IgD-negative memory B cell (primary cell): ENCODE results near the gene FBXO4. TPM values are rescaled to one million over a fixed set of nuclear protein-coding genes. Genes with fewer than 3 reads are reported as not detected.
A peak's percentile ranks its signal among the peaks of the same experiment; 100 is the strongest.

Experiments
- H3K27ac Mint-ChIP-seq, 3 donors: one replicate each; pipeline ENCODE4 v1.8.0; 2020 to 2022; ENCODE audit warnings: mild to moderate bottlenecking in 3 of 3, mixed read lengths in 3 of 3, moderate library complexity in 1 of 3
- H3K27me3 Mint-ChIP-seq: one replicate; pipeline ENCODE4 v1.8.0; 2021; ENCODE audit warnings: mixed read lengths
- H3K36me3 Mint-ChIP-seq: one replicate; pipeline ENCODE4 v1.8.0; 2020; ENCODE audit warnings: mild to moderate bottlenecking, mixed read lengths
- H3K4me1 Mint-ChIP-seq, 3 donors: one replicate each; pipeline ENCODE4 v1.8.0; 2020 to 2022; ENCODE audit warnings: mixed read lengths in 3 of 3, mild to moderate bottlenecking in 1 of 3
- H3K4me3 Mint-ChIP-seq, 4 donors: one replicate each; pipeline ENCODE4 v1.8.0; 2020 to 2022; ENCODE audit warnings: mild to moderate bottlenecking in 4 of 4, mixed read lengths in 4 of 4, moderate library complexity in 3 of 4
- H3K9me3 Mint-ChIP-seq, 3 donors: one replicate each; pipeline ENCODE4 v1.8.0; 2020 to 2021; ENCODE audit warnings: mixed read lengths in 3 of 3, mild to moderate bottlenecking in 1 of 3
- polyA plus RNA-seq: library from polyadenylated mRNA; unstranded; fragments of 300-500 nt; fragmentation: Illumina TruSeq; gene quantifications from one replicate; pipeline ENCODE4 v1.2.3, GENCODE V29; 2021

Gene FBXO4
- 15.7 TPM for polyA plus RNA-seq

DNA sequence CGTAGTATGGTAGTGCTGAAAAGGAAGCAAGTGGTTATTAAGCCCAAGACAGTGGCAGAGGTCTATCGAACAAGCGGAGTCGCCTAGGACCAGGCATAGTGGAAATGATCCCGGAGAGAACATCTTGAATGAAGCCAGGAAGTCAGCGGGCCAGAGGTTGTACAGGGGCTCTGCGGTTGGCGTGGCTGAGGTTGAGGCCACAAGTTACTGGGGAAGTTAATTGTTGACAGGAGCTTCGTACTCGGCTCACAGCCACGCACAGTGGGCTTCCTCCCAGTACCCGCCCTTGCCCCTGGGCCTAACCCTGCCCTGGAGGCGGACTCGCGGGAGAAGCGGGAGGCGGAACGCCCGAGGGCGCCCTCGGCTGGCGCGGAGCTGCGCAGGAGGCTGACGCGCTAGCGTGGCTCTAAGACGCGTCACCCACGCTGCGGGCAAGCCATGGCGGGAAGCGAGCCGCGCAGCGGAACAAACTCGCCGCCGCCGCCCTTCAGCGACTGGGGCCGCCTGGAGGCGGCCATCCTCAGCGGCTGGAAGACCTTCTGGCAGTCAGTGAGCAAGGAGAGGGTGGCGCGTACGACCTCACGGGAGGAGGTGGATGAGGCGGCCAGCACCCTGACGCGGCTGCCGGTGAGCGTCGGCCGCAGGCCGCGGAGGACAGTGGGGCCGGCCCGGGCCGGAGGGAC lies at the start of gene FBXO4:
FBXO4 (plus strand) TSS at position 410 of the 683 bp plus-strand sequence; CDS start at position 439, 29 bp downstream.
- Mint-ChIP-seq H3K9me3 (no peaks in the 10 kb centered on the region), H3K4me3 (peak within 1 kb of the TSS; percentile 79 to 95 (median 86)), H3K27ac (peak within 1 kb of the TSS; percentile 78 to 96 (median 92)), H3K4me1 (peaks cover 16 to 20% (median 17%) of the 10 kb centered on the region in 3 donors), H3K27me3 (no peaks in the 10 kb centered on the region), H3K36me3 (peaks cover 1% of the 10 kb centered on the region)

DNA sequence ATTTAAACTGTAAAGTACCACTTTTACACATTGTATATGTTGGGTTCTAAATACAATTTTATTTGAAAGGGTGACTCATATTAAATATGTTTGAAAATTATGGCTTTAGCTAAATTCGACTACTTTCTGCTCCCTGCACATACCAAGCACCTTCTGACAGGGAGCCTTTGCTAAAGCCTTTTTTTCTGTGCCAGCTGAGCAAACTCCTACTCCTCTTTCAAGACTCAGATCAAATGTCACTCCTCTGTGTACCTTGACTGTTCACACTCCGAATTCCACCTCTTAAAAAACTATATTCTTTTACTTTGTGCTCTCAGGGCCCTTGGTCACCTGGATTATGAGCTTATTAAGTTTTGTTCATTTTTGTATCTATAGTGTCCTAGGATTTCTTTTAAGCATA lies 48.4 kb upstream of the FBXO4 start:
- H3K27me3 Mint-ChIP-seq = no peaks in the 10 kb centered on the region
- H3K27ac Mint-ChIP-seq = no peak overlapping the region
- H3K4me1 Mint-ChIP-seq = peaks cover 0 to 4% (median 0%) of the 10 kb centered on the region in 3 donors
- H3K4me3 Mint-ChIP-seq = no peak overlapping the region
- H3K36me3 Mint-ChIP-seq = peaks cover 3% of the 10 kb centered on the region
- H3K9me3 Mint-ChIP-seq = no peaks in the 10 kb centered on the region

DNA sequence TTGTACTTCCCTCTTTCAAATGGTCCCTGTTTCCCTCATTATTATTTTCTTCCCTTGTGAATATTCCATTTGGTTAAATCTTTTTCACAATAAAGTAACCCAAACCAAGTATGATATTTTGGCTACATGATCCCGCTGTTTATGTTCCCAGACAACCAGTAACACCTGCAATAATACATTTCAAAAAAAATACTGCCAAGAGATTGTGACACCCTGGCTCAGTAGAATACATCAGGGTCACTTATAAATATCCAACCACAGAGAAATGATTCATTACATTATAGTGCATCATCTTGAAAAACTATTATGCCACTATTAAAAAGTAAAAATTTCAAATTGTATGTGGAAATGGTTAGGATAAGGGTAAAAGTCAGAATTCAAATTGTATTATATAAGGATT lies 47.7 kb upstream of the FBXO4 start:
- H3K4me3 Mint-ChIP-seq = no peak overlapping the region
- H3K36me3 Mint-ChIP-seq = peaks cover 3% of the 10 kb centered on the region
- no peak overlapping the region for H3K27ac Mint-ChIP-seq
- H3K4me1 Mint-ChIP-seq = peaks cover 0 to 4% (median 0%) of the 10 kb centered on the region in 3 donors
- H3K27me3 Mint-ChIP-seq = no peaks in the 10 kb centered on the region
- no peaks in the 10 kb centered on the region for H3K9me3 Mint-ChIP-seq

- Mint-ChIP-seq H3K9me3 (no peaks in the 10 kb centered on the region), H3K4me3 (no peak overlapping the region), H3K27ac (no peak overlapping the region), H3K4me1 (peaks cover 0 to 4% (median 0%) of the 10 kb centered on the region in 3 donors), H3K27me3 (no peaks in the 10 kb centered on the region), H3K36me3 (peaks cover 3% of the 10 kb centered on the region)
Observed at GRCh38 chr5:41878173-41878572, 46.9 kb upstream of the FBXO4 start.

DNA sequence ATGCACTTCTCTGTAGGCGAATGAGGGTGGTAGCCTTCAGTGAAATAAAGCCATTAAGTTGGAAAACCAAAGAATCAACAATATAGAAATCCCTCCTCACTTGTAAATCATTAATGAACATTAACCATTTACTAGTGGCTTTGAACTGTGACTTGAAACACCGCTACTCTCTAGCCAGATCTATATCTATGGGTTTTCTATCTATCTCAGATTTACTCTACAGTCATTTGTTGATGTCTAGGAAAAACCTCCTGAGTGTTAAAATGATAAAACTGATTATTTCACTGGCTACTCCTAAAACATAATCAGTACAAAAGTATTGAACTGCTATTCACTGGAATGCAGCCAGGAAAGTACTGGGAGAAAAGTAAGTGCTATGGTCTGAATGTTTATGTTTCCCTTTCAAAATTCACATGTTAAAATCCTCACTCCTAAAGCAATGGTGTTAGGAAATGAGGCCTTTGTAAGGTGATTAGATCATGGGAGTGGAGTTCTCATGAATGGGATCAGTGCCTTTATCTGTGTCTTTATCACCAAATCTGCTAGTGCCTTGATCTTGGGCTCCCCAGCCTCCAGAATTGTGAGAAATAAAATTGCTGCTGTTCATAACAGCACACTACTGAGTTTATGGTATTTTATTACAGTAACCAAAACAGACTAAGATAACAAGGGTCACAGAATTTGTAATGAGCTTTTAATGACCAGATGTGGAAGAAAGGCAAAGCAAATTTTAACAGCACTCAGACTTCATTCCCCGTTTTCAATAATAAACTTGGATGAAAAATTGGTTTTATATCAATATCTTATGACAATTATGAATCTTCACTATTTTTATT lies 46.2 kb upstream of the FBXO4 start:
- Mint-ChIP-seq H3K4me3 (no peak overlapping the region), H3K4me1 (peaks cover 0 to 3% (median 0%) of the 10 kb centered on the region in 3 donors), H3K27ac (no peak overlapping the region), H3K9me3 (no peaks in the 10 kb centered on the region), H3K27me3 (no peaks in the 10 kb centered on the region), H3K36me3 (peaks cover 3% of the 10 kb centered on the region)

DNA sequence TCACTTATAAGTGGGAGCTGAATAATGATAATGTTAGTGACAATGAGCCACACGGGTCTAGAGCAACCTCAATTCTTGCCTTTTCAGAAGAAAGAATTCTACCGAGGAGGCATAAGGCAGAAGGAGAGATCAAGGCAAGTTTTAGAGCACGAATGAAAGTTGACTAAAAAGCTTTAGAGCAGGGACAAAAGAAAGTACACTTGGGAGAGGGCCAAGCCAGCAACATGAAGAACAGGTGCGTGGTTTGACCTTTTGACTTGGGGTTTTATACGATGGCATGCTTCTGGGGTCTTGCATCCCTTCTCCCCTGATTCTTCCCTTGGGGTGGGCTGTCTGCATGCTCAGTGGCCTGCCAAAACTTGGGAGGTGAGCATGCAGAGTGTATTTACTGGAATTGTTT lies 42.3 kb upstream of the FBXO4 start:
- Mint-ChIP-seq H3K27ac (no peak overlapping the region), H3K36me3 (peaks cover 3% of the 10 kb centered on the region), H3K4me3 (no peak overlapping the region), H3K27me3 (peaks cover 4% of the 10 kb centered on the region), H3K9me3 (no peaks in the 10 kb centered on the region), H3K4me1 (no peaks in the 10 kb centered on the region)

- no peaks in the 10 kb centered on the region for H3K4me1 Mint-ChIP-seq
- no peaks in the 10 kb centered on the region for H3K9me3 Mint-ChIP-seq
- H3K36me3 Mint-ChIP-seq = peaks cover 3% of the 10 kb centered on the region
- peaks cover 8% of the 10 kb centered on the region for H3K27me3 Mint-ChIP-seq
- H3K4me3 Mint-ChIP-seq = no peak overlapping the region
- no peak overlapping the region for H3K27ac Mint-ChIP-seq
Observed at GRCh38 chr5:41883243-41883642, 41.8 kb upstream of the FBXO4 start.

DNA sequence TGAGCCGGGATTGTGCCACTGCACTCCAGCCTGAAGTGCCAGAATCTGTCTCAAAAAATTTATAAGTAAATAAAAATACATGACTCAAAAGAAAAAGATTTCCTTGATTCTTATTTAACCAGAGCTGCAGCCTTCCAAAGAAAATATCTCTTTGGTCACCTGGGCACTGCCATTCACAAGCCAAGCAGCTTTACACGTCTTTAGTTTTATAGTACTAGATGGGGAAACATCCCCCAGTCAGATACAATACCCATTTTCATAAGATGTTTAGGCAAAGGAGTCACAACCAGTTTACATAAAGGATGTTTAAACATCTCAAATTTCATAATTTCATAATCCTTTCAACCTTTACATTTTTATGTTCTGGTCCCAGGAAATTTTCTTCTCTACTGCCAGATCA lies 41.1 kb upstream of the FBXO4 start:
- Mint-ChIP-seq H3K36me3 (peaks cover 3% of the 10 kb centered on the region), H3K27me3 (peaks cover 8% of the 10 kb centered on the region), H3K4me3 (no peak overlapping the region), H3K9me3 (no peaks in the 10 kb centered on the region), H3K27ac (no peak overlapping the region), H3K4me1 (no peaks in the 10 kb centered on the region)

- H3K4me3 Mint-ChIP-seq = no peak overlapping the region
- H3K36me3 Mint-ChIP-seq = peaks cover under 1% of the 10 kb centered on the region
- no peak overlapping the region for H3K27ac Mint-ChIP-seq
- peaks cover 12% of the 10 kb centered on the region for H3K27me3 Mint-ChIP-seq
- H3K9me3 Mint-ChIP-seq = no peaks in the 10 kb centered on the region
- no peaks in the 10 kb centered on the region for H3K4me1 Mint-ChIP-seq
Observed at GRCh38 chr5:41885286-41885685, 39.8 kb upstream of the FBXO4 start.

- Mint-ChIP-seq H3K36me3 (no peaks in the 10 kb centered on the region), H3K27ac (no peak overlapping the region), H3K27me3 (peaks cover 27% of the 10 kb centered on the region), H3K4me1 (peaks cover 0 to 3% (median 2%) of the 10 kb centered on the region in 3 donors), H3K4me3 (no peak overlapping the region), H3K9me3 (no peaks in the 10 kb centered on the region)
Observed at GRCh38 chr5:41891066-41891707, 33.9 kb upstream of the FBXO4 start.

DNA sequence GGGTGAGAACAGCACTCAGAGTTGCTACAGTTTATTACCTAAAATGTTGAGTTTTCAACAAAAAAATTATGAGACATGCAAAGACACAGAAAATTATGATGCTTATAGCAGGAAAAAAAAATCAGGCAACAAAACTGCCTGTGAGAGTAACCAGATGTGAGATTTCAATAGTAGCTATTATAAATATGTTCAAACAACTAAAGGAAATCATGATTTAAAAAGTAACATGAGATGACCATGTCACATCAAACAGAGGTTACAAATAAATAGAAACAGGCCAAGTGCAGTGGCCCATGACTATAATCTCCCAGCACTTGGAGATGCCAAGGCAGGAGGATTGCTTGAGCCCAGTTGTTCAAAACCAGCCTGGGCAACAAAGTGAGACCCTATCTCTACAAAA lies 33.0 kb upstream of the FBXO4 start:
- Mint-ChIP-seq H3K27me3 (peaks cover 27% of the 10 kb centered on the region), H3K4me3 (no peak overlapping the region), H3K36me3 (no peaks in the 10 kb centered on the region), H3K27ac (no peak overlapping the region), H3K9me3 (no peaks in the 10 kb centered on the region), H3K4me1 (peaks cover 0 to 3% (median 2%) of the 10 kb centered on the region in 3 donors)

GRCh38 chr5:41893074-41893851 lies 31.8 kb upstream of the FBXO4 start:
- no peak overlapping the region for H3K27ac Mint-ChIP-seq
- H3K36me3 Mint-ChIP-seq = peaks cover 1% of the 10 kb centered on the region
- peaks cover 24% of the 10 kb centered on the region for H3K27me3 Mint-ChIP-seq

DNA sequence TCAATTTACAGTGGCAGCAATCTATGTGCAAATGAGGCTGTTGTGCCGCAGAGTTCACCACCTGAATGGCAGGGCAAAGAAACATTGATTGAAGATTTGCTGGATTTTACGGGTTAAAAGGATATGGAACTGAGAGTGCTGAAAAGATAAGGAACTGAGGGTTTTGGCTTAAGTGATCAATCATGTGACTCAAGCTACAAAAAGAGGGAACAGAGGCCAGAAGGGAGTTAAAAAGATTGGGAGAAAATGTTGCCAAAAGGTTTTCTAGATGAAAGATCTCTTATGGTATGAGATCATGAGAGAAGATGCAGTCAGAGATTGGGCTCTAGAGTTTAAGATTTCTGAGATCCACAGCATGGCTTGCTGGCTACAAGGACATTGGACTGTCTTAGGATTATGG lies 28.9 kb upstream of the FBXO4 start:
- H3K9me3 Mint-ChIP-seq = no peaks in the 10 kb centered on the region
- H3K27me3 Mint-ChIP-seq = peaks cover 17% of the 10 kb centered on the region
- H3K4me1 Mint-ChIP-seq = peaks cover 0 to 3% (median 2%) of the 10 kb centered on the region in 3 donors
- H3K4me3 Mint-ChIP-seq = no peak overlapping the region
- peaks cover 1% of the 10 kb centered on the region for H3K36me3 Mint-ChIP-seq
- H3K27ac Mint-ChIP-seq = no peak overlapping the region

More at GRCh38 chr5:41893074-41893851, 31.8 kb upstream of the FBXO4 start:
- Mint-ChIP-seq H3K4me3 (no peak overlapping the region), H3K9me3 (no peaks in the 10 kb centered on the region), H3K4me1 (peaks cover 0 to 3% (median 2%) of the 10 kb centered on the region in 3 donors)

DNA sequence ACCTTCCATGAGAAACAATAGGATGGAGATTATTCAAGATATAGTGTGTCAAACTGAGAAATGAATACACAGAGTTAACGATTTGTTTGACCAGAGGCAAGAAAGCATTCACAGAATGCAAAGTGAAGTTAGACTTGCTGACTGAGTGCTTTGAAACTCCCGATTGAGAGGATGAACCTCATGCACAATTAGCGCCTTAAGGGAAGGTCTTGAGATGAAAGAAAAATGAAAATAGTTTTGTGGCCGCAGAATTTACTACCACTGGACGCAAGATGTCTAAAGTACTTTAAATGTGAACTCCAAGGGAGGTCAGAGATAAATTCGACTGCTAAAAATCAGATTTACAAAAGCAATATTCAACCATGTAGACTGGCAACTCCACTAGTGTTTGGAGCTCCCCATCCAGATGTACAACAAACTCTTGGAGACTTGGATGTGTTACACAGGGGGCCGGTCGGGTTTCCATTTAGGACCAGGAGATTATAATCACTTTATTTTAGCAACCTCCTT lies 21.6 kb upstream of the FBXO4 start:
- peak overlapping the region; percentile 95 to 100 (median 96) for H3K4me3 Mint-ChIP-seq
- H3K27me3 Mint-ChIP-seq = no peaks in the 10 kb centered on the region
- no peaks in the 10 kb centered on the region for H3K9me3 Mint-ChIP-seq
- H3K27ac Mint-ChIP-seq = peak overlapping the region; percentile 98 to 99 (median 99)
- peaks cover 1% of the 10 kb centered on the region for H3K36me3 Mint-ChIP-seq
- H3K4me1 Mint-ChIP-seq = peaks cover 12 to 31% (median 17%) of the 10 kb centered on the region in 3 donors
